AG04449 (cell line): ENCODE data around the gene HIGD2A.

Source experiments
- CTCF ChIA-PET: fragments of 350-600 bp; formaldehyde crosslinking; extraction: SDS; loops from one replicate; lab custom pipeline; 2021; ENCODE audit warnings: antibody characterized with exemption; lab: Yijun Ruan, JAX
- POLR2A ChIA-PET: fragments of 400-600, 350-600 bp; formaldehyde crosslinking; extraction: SDS; loops from one replicate; lab custom pipeline; 2020; ENCODE audit warnings: antibody characterized with exemption, inconsistent platforms; lab: Yijun Ruan, JAX
- DNase-seq: peaks from one replicate; pipeline ENCODE4 v3.0.0-alpha.2; 2010; ENCODE audit warnings: low read depth, low spot score
- H3K4me3 ChIP-seq: 2 replicates; pipeline ENCODE4 v1.5.1; 2011; ENCODE audit warnings: low read depth, mild to moderate bottlenecking, control low read depth, low read length
- CTCF ChIP-seq: IDR thresholded peaks from one replicate; pipeline ENCODE4 v1.5.1; 2011; ENCODE audit warnings: mild to moderate bottlenecking, moderate library complexity, low read length, control low read depth, inconsistent platforms; ENCODE audit not compliant: insufficient read depth; ENCODE audit errors: missing control alignments

The HIGD2A gene

GRCh38 chr5:176415240-176415951 is 26.8 kb downstream of the HIGD2A start:
- no peak for TF ChIP-seq CTCF
- peak overlapping the region; percentile 72 for H3K4me3 ChIP-seq
- DNase-seq = no peak
- CTCF ChIA-PET = interaction anchor here (0.9 to 6.1 kb wide), 13 partner anchors 9 to 685 kb away, joined by 3 to 66 read pairs (median 7); partner anchors contain the start of genes FAF2, HIGD2A and NOP16
- POLR2A ChIA-PET = interaction anchor here (0.6 to 1.9 kb wide), 3 partner anchors 13 to 122 kb away, joined by 5 to 11 read pairs (median 6); partner anchors contain the start of genes FAF2 and RNF44

- POLR2A ChIA-PET = interaction anchor here (0.6 to 1.9 kb wide), 3 partner anchors 12 to 121 kb away, joined by 5 to 11 read pairs (median 6); partner anchors contain the start of genes FAF2 and RNF44
- peak; percentile 73 for TF ChIP-seq CTCF
- CTCF ChIA-PET = interaction anchor here (0.7 to 6.1 kb wide), 27 partner anchors 10 to 695 kb away, joined by 3 to 66 read pairs (median 5); partner anchors contain the start of genes FAF2, HIGD2A, NOP16 and RNF44
- H3K4me3 ChIP-seq = peak within 1 kb of the TSS; percentile 72
- no peak for DNase-seq
These were observed 27.7 kb downstream of the HIGD2A start, which contains the start of gene CLTB for GRCh38 chr5:176415952-176416924. CLTB (minus strand) TSS chr5:176416539; CDS start chr5:176416363, 176 bp downstream.

GRCh38 chr5:176416965-176417364 is 28.4 kb downstream of the HIGD2A start:
- no peak for DNase-seq
- TF ChIP-seq CTCF = no peak
- ChIA-PET CTCF (interaction anchor here (0.7 to 6.1 kb wide), 23 partner anchors 9 to 694 kb away, joined by 3 to 66 read pairs (median 6); partner anchors contain the start of genes FAF2, HIGD2A, NOP16 and RNF44), POLR2A (interaction anchor here (1.6 to 1.9 kb wide), 2 partner anchors 31 to 121 kb away, joined by 6 to 11 read pairs; partner anchors contain the start of genes FAF2 and RNF44)
- H3K4me3 ChIP-seq = peak overlapping the region; percentile 51; the same call in 1 of the 2 replicates

- H3K4me3 ChIP-seq = no peak overlapping the region
- no peak for TF ChIP-seq CTCF
- DNase-seq = no peak
- ChIA-PET CTCF (interaction anchor here (0.8 to 6.1 kb wide), 12 partner anchors 11 to 242 kb away, joined by 3 to 66 read pairs (median 4); partner anchors contain the start of genes FAF2, RNF44 and TSPAN17), POLR2A (no interaction called here)
These were observed 29.7 kb downstream of the HIGD2A start for GRCh38 chr5:176418251-176418650.

GRCh38 chr5:176420086-176420485 is 31.5 kb downstream of the HIGD2A start:
- CTCF ChIA-PET = no interaction called here
- POLR2A ChIA-PET = no interaction called here
- TF ChIP-seq CTCF = no peak
- H3K4me3 ChIP-seq = no peak overlapping the region
- DNase-seq = no peak
